Hepatocyte (in vitro differentiated cells): ENCODE data around the gene TTLL3.

Experiments
- EZH2 ChIP-seq: fragments of 200-600 bp; sonication (generic); IDR thresholded peaks from 2 replicates; pipeline ENCODE4 v1.6.1; 2016; ENCODE audit warnings: antibody characterized with exemption, mild to moderate bottlenecking, borderline replicate concordance
- EZH2phosphoT487 ChIP-seq: fragments of 200-600 bp; sonication (generic); IDR thresholded peaks from one replicate; pipeline ENCODE4 v1.6.1; 2018; ENCODE audit warnings: antibody characterized with exemption, mild to moderate bottlenecking, low read depth, moderate library complexity; ENCODE audit not compliant: unreplicated experiment, severe bottlenecking
- TF ChIP-seq, protein P1 (sequence below): fragments of 200-600 bp; sonication (generic); IDR thresholded peaks from 2 replicates; pipeline ENCODE4 v1.5.1; 2016; ENCODE audit warnings: antibody characterized with exemption, mild to moderate bottlenecking; ENCODE audit not compliant: poor library complexity

- no peak for TF ChIP-seq EZH2
- TF ChIP-seq, protein P1, sequence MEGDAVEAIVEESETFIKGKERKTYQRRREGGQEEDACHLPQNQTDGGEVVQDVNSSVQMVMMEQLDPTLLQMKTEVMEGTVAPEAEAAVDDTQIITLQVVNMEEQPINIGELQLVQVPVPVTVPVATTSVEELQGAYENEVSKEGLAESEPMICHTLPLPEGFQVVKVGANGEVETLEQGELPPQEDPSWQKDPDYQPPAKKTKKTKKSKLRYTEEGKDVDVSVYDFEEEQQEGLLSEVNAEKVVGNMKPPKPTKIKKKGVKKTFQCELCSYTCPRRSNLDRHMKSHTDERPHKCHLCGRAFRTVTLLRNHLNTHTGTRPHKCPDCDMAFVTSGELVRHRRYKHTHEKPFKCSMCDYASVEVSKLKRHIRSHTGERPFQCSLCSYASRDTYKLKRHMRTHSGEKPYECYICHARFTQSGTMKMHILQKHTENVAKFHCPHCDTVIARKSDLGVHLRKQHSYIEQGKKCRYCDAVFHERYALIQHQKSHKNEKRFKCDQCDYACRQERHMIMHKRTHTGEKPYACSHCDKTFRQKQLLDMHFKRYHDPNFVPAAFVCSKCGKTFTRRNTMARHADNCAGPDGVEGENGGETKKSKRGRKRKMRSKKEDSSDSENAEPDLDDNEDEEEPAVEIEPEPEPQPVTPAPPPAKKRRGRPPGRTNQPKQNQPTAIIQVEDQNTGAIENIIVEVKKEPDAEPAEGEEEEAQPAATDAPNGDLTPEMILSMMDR, result no peak
- no peak for TF ChIP-seq EZH2phosphoT487
These were observed 14.9 kb upstream of the TTLL3 start for GRCh38 chr3:9795207-9795606.
